ENCODE data around the gene CFDP1. TPM values are rescaled to one million over a fixed set of nuclear protein-coding genes. Genes with fewer than 3 reads are reported as not detected.
A peak's percentile ranks its signal among the peaks of the same experiment; 100 is the strongest.
"Not testable (repeated sequence)": the region's sequence is repeated elsewhere in the genome, so short reads cannot be mapped to it uniquely, and the experiment has no call there.

Gene CFDP1
- 51.0 and 55.1 TPM in 2 replicates for total RNA-seq

DNA sequence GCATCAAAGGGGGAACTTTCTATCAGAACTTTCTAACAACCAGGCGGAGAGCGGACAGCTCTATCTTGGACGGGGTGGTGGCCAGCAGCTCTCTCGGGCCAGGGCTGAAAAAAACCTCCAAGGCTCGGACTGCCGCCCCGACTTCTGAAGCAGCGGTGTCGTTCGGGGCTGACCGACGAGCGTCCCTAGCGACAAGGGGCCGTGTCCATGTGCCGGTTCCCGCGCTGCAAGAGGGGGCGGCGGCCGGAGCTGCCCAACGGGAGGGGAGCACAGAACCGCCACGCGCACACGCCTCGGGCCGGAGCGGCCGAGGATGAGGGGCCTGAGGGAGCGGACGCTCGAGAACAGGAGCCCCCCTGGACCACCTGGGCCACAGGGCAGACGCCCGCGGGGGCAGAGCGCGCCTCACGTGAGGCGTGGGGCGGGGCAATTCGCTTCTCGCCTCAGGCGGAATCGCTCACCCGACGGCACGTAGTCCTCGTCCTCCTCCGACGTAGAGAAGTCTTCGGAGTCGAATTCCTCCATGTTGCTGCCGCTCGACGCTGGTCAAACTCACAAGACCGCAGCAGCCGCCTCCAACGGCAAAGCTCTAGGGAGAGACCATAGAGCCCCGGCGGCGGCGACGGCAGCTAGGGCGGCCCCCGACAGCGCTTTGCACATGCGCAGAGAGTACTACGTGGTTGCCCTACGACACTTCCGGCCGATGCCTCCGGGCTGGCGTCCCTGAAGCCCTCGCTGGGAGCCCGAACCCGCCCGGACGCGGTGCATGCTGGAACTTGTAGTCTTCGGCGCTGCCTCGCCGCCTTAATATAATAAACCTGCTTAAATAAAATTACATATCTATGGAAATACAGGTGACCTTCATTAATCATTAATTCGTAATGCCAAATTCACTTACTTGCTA is at the start of gene CFDP1:
Gene CFDP1 (minus strand): TSS at position 676 of the 904 bp plus-strand sequence. CDS start 151 bp downstream, at position 525.
- DNase-seq (ENCODE audit: low read depth, low spot score), result peak; percentile 80

DNA sequence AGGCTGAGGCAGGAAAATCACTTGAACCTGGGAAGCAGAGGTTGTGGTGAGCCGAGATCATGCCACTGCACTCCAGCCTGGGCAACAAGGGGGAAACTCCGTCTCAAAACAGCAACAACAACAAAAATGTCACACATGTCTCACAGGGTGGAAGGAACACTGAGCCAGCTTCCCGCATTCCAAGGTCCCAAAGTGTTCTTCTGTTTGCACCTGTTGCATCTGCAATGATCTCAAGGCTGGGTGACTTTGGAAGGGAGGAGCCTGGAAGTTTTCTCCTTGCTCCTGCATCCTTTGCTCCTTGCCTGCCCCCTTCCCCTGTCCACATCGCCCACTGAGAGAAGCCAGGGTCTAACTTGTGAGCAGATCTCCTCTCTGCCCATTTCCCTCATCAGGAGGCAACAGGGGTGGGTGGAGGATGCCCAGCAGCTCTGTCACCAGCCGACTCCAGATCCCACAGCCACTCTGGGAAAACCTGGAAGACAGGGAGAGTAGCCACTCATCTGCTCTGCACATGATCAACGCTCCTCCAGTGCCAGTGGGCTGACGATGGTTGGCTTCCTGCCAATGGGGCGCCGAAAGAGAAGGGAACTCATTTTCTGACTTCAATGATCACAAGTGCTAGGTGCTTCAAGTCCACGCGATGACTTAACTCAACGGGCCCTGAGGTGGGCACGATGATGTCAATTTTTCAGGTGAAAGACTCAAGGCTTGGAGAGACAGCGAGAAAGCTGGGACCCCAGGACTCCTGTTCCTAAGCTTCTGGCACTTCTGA is 49.3 kb upstream of the CFDP1 start:
- no peak for DNase-seq (ENCODE audit: low read depth, low spot score)

- no peak for DNase-seq (ENCODE audit: low read depth, low spot score)
Observed at GRCh38 chr16:75481475-75481874, 48.2 kb upstream of the CFDP1 start.

DNA sequence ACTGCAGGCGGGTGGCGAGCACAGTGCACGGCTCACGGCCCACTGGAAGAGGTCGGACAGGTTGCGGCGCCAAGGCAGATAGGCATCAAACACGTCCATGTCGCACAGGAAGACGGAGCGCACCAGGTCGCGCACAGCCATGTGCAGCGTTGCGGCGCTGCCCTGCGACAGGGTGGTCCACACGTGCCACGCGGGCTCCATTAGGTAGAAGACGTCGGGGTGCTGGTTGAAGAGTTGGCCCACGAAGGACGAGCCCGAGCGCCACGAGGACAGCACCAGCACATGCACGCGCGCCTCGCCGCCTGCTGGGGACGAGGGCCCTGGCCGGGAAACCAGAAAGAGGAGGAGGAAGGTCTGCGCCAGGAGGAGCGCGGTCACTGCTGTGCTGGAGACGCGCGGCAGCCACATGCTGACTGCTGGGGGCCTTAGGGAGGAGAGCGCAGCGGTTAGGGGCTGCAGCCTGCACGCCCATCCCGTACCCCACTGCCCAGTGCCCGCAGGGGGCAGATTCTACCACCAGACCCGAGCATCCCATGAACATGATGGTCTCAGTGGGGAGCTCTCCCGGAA is 46.2 kb upstream of the CFDP1 start:
- DNase-seq (ENCODE audit: low read depth, low spot score), result no peak

GRCh38 chr16:75478480-75479345 is 45.4 kb upstream of the CFDP1 start:
- no peak for DNase-seq (ENCODE audit: low read depth, low spot score)

- no peak for DNase-seq (ENCODE audit: low read depth, low spot score)
Observed at GRCh38 chr16:75477680-75478473, 44.6 kb upstream of the CFDP1 start.

DNA sequence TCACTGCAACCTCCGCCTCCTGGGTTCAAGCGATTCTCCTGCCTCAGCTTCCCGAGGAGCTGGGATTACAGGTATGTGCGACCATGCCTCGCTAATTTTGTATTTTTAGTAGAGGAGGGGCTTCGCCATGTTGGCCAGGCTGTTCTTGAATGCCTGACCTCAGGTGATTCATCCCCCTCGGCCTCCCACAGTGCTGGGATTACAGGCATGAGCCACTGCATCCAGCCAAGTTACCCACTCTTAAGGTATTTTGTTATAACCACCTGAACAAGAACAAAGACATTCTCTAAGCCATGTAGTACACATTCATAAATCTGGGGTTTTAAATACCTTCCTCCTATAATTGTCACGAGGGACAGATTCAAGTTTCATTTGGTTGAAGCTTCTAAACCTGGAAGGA is 43.5 kb upstream of the CFDP1 start:
- DNase-seq (ENCODE audit: low read depth, low spot score), result no peak

DNA sequence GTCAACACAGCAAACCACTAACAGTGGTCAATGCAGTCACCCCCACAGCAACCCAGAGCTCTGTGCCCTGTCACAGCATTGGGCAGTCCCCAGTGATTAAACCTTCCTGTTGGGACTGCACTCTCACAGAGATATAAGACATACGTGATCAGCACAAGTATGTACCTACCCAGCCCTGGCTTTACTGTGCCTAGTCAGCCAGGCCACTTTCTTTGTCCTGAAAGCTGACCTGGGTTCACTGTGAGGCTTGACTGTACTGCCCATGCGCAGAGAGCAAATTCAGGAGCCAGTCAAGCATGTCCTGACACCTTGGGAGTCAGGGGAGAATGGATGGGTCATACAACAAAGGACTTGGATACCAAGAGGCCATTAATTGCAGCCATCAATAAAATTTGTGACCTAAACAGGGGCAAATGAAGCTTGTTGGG is 42.1 kb upstream of the CFDP1 start:
- no peak for DNase-seq (ENCODE audit: low read depth, low spot score)

DNA sequence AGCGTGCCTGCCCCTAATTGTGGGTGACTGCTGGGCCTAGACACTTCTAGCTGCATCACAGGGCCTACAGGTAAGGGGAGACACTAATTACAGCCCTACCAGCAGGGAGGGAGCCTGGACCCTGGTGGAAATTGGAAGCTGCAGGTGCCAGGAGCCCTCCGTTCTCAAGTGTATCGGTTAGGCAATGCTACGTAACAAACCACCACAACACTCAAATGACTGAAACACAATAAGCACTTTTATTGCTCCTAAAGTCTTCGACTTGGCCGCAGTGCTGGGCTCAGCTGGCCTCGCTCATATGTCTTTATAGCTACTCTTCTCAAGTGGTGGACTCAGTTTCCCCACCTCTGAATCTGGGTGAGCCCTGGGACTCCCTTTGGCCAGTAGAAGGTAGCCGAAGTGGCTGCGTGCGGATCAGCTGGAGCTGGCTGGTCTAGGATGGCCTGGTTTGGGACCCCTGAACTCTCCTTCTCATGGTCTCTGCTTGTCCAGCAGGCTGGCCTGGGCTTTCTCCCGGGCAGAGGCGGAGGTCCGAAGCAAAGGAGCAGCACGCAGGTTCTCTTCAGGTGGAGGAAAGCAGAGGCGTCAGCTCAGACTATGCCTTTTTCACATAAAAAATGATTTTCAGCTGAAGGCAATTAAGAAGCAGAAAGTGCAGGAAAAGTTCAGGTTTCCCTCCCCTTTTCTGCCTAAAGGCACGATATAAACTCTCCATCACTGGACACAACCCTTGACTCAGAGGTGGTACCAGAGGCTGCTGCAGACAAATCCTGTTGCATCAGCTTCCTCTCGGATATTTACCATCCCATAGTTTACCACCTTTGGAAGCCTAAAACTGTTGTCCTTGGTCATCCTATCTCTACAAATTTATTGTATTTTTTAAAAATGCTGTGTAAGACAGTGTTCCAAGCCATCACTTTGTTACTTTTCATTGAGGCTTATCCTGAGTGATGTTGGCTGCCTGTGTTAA is 39.9 kb upstream of the CFDP1 start:
- no peak for DNase-seq (ENCODE audit: low read depth, low spot score)

DNA sequence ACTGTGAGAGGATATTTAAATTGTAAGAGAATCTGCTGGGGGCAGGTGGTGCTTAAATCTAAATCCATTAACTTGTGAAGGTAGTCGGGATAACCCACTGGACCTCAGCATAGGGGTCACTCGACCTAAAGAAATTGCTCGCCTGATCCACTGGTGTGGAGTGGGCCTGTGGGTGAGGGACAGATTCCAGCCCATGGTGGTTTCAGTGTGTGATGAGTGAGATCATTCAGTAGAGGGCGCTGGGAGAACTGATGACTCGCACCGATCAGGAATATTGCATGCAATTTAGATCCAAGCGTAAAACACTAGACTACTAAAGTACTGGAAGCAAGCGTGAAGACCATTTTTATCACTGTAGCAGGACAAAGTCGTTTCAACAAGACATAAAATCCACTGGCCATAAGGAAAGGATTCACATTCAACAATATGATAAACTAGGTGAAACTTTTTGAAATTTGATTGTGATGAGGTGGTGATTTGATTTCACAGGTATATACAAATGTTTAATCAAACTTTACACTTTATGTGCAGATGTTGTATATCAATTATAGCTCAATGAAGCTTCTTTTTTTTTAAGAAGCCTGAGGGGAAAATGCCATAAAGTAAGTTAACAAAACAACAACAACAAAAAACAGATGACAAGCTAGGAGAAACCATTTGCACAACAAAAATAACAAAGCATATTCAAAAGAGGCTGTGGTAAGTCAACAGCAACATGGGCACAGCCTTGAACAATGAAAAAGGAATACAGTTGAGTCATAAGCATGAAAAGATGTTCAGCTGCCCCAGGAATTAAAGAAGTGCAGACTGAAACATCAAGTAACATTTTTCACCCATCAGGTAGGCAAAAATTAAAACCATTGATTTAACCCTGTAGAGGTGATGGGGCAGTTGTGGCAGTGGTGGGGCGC is 38.7 kb upstream of the CFDP1 start:
- DNase-seq (ENCODE audit: low read depth, low spot score), result no peak

DNA sequence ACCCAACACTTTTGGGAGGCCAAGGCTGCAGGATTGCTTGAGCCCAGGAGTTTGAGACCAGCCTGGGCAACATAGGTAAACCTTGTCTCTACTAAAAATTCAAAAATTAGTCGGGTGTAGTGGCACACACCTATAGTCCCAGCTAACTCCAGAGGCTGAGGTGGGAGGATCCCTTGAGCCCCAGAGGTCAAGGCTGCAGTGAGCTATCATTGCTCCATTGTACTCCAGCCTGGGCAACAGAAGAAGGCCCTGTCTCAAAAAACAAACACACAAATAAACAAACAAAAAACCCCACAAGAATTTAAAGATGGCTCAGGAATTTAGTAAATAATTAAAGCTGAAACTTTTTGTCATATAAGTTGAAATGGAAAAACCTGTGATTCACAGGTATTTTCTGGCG is 33.5 kb upstream of the CFDP1 start:
- no peak for DNase-seq (ENCODE audit: low read depth, low spot score)

DNA sequence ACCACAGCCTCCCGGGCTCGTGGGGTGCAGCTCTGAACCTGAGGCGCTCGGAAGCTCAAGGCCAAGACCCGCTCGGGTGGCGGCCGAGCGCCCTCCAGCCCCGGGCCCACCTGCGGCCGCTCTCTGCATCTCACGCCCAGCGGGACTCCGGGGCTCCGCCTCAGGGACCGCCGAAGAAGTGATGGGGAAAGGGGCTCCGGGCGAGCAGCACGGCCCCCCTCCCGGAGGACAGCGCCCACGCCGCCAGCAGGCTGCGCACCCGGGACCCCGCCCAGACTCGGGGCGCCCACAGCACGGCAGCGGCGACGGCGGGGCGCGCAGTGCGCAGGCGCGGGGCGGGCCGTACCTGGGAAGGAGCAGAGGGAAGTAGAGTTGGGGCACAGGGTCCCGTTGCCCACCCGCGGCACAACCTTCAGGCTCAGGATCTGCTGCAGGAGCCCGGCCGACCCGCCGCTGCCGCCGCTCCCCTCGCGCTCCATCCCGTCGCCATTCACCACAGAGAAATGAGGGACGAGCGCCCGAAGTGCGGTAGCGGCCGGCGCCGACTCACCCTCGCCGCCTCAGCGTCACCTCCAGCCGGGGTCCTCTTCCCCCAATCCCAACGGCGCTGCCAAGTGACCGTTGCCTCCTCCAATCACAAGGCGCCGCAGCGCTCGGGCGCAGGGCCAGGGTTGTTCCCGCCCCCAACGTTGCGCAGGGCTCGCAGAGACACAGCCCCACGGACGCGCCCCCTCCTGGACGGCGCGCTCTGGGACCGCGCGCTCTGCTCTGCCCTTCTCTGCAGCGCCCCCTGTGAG is 31.0 kb upstream of the CFDP1 start, which contains the start of gene TMEM170A:
Gene TMEM170A (minus strand): TSS at position 568 of the 797 bp plus-strand sequence. CDS start 89 bp downstream, at position 479.
- DNase-seq (ENCODE audit: low read depth, low spot score), result peak; percentile 94

DNA sequence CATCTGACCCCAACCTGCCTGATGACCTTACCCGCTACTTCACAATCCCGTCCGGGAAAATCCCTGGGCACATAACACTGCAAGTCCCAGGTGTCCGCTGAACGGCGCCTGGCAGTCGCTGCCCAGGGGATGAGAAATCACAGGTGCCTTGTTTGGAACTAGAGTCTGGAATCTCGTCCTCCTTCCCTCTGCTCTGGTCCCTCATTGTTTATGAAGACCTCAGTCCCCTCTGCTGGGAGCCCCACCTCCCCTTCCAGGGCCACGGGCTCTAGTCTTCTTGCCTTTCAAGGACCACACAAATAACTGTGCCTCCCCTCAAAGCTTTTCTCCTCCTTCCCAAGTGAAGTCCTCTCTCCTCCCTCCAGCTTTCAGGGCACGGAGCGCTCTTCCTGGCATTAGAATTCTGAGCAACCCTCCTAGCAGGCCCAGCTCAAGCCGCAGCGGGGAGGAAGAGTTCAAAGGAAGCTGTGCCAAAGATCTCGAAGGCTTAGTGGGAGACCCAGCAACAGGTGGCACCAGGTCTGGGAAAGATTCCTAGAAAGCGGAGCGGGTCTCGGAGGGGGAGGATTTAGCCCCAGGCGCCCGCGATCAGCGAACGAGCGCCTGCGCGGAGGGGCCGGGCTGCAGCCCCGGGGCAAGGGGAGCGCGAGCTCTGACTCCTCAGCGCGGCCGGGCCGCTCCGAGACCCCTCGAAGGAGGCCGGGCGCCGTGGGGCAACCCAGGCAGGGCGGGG is 30.3 kb upstream of the CFDP1 start:
- DNase-seq (ENCODE audit: low read depth, low spot score), result not testable (repeated sequence)

GRCh38 chr16:75462806-75463205 is 29.5 kb upstream of the CFDP1 start:
- DNase-seq (ENCODE audit: low read depth, low spot score), result no peak

DNA sequence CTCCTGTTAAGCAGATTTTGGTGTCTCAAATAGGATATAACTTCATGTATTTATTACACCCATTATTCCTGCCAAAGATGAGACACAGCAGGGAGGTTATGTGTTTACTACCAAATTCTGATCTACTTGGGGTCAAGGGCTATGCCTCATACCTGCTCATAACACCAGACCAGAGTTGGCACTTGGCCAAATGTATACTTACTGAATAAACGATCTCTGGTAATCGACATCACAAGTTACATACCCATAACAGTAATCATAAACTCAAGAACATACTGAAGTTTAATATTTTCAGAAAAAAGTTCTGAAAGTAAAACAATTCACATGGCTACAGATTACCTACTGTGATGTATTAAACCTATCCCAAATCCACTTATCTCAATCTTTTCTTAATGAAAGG is 28.3 kb upstream of the CFDP1 start:
- DNase-seq (ENCODE audit: low read depth, low spot score), result no peak

- no peak for DNase-seq (ENCODE audit: low read depth, low spot score)
Observed at GRCh38 chr16:75460446-75460845, 27.1 kb upstream of the CFDP1 start.
